22Rv1 (cell line): ENCODE data around the gene CCDC6.
A peak's percentile ranks its signal among the peaks of the same experiment; 100 is the strongest.

Source experiments
- H3K27ac ChIP-seq: fragments of 450-650 bp; 2 replicates; pipeline ENCODE4 v1.5.1; 2017
- CTCF ChIP-seq: fragments of 450-650 bp; IDR thresholded peaks from 2 replicates; pipeline ENCODE4 v1.5.1; 2017; ENCODE audit warnings: mild to moderate bottlenecking
- ZFX ChIP-seq: fragments of 450-650 bp; IDR thresholded peaks from 2 replicates; pipeline ENCODE4 v1.6.1; 2017; ENCODE audit warnings: antibody characterized with exemption, borderline replicate concordance

The CCDC6 gene

GRCh38 chr10:59905731-59906416 is 482 bp downstream of the CCDC6 start:
- H3K27ac ChIP-seq, result peak overlapping the region; percentile 93

GRCh38 chr10:59905066-59905730 is 1.2 kb downstream of the CCDC6 start:
- TF ChIP-seq CTCF (no peak), ZFX (no peak)
- peak overlapping the region; percentile 93 for H3K27ac ChIP-seq

More at GRCh38 chr10:59905731-59906416, 482 bp downstream of the CCDC6 start:
- TF ChIP-seq ZFX (no peak), CTCF (no peak)

- 0 out of 2 replicates have a peak overlapping the region, but pooled peaks have one; percentile 93 for H3K27ac ChIP-seq
- no peak for TF ChIP-seq ZFX
- no peak for TF ChIP-seq CTCF
These were observed 1.8 kb downstream of the CCDC6 start for GRCh38 chr10:59904426-59905065.

GRCh38 chr10:59903871-59904270 is 2.5 kb downstream of the CCDC6 start:
- H3K27ac ChIP-seq, result no peak overlapping the region
- TF ChIP-seq CTCF, result no peak
- TF ChIP-seq ZFX, result no peak

GRCh38 chr10:59902016-59902415 is 4.3 kb downstream of the CCDC6 start:
- TF ChIP-seq ZFX (no peak), CTCF (no peak)
- no peak overlapping the region for H3K27ac ChIP-seq

GRCh38 chr10:59901470-59901869 is 4.9 kb downstream of the CCDC6 start:
- TF ChIP-seq ZFX, result no peak
- no peak for TF ChIP-seq CTCF
- H3K27ac ChIP-seq, result no peak overlapping the region
